Subcutaneous abdominal adipose tissue (tissue), 5 donors: ENCODE data around the gene MRC2.

Experiments used
- H3K27ac ChIP-seq: one replicate; pipeline ENCODE4 v1.7.0; 2013; ENCODE audit warnings: low read depth, mild to moderate bottlenecking, inconsistent platforms, low read length, moderate library complexity
- H3K27me3 ChIP-seq, 5 donors: one replicate each; pipeline ENCODE4 v1.7.0; 2013; ENCODE audit warnings: low read length in 5 of 5, inconsistent platforms in 1 of 5; ENCODE audit not compliant: control insufficient read depth in 5 of 5, insufficient read depth in 4 of 5
- H3K36me3 ChIP-seq, 5 donors: one replicate each; pipeline ENCODE4 v1.7.0; 2013; ENCODE audit warnings: low read length in 5 of 5; ENCODE audit not compliant: control insufficient read depth in 5 of 5, insufficient read depth in 5 of 5
- H3K4me1 ChIP-seq, 5 donors: one replicate each; pipeline ENCODE4 v1.7.0; 2013; ENCODE audit warnings: low read length in 5 of 5, mild to moderate bottlenecking in 3 of 5, moderate library complexity in 1 of 5; ENCODE audit not compliant: control insufficient read depth in 5 of 5, insufficient read depth in 5 of 5
- H3K4me3 ChIP-seq, 5 donors: one replicate each; pipeline ENCODE4 v1.7.0; 2013; ENCODE audit warnings: low read length in 5 of 5, low read depth in 1 of 5
- H3K9ac ChIP-seq, 5 donors: one replicate each; pipeline ENCODE4 v1.7.0; 2013; ENCODE audit warnings: low read length in 5 of 5, mild to moderate bottlenecking in 4 of 5, moderate library complexity in 3 of 5
- H3K9me3 ChIP-seq, 5 donors: one replicate each; pipeline ENCODE4 v1.7.0; 2013; ENCODE audit warnings: low read length in 5 of 5; ENCODE audit not compliant: control insufficient read depth in 5 of 5
- donor health status: healthy.
- donor health status: healthy.
- donor health status: healthy.
- donor health status: healthy.
- donor health status: healthy.

The MRC2 gene

DNA sequence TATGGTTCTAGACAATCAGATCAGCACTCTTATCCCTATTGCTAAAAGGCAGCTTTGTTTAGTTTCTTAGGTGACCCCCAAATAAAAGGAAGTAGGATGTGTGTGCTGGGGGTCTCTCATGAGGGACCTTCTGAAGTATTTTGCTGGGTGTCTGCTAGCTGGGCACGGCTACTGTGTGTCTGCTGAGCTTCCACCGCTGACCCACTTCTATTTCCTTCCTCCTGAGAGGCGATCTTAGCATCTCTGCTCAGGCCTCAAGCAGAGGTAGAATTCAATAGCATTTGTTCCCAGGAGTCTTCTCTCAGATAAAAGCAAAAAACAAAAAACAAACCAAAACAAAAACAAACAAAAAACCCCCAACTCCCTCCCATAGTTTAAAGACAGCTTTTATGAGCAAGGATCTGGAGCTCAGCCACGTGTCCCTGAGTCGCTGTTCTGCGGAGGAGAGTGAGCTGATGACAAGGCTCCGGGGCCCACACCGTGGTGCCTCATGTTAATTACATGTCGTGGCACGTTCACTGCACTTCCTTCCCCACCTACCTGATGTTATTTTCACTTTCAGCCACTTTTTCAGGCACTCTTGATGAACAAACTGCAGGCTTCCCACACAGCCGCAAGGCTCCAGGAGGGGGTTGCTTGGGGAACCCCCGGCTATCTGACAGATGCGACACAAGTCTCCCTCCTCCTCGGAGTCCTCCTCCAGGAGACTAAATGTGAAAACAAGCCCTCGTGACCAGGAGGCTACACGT, 97.1 kb downstream of the MRC2 start:
- no peak overlapping the region for H3K9ac ChIP-seq
- no peak overlapping the region for H3K4me3 ChIP-seq
- H3K27ac ChIP-seq, result no peak overlapping the region
- H3K9me3 ChIP-seq, result no peaks in the 10 kb centered on the region
- no peaks in the 10 kb centered on the region for H3K36me3 ChIP-seq
- H3K27me3 ChIP-seq, result peaks cover 2 to 5% (median 3%) of the 10 kb centered on the region in 5 donors
- H3K4me1 ChIP-seq, result peaks cover 0 to 28% (median 5%) of the 10 kb centered on the region in 5 donors

DNA sequence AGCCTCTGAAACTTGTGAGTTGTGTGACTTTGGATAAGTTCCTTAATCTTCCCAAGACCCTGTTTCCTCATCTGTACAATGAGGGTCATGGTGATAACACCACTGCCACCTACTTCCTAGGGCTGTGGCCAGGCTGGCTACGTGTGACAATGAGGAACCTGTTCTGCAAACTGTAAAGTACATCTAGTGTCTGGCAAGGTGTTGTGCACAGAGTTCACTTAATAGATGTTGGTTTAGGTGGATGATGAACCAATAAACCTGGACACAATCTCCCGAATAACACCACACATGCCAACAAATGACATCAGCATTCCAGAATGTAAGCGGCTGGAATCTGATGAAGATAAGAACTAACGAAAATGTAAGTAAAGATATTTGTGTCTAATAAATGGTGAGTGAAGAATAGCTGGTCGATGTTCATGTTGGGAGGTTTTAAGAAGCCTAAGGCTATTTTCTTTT, 98.3 kb downstream of the MRC2 start:
- no peak overlapping the region for H3K27ac ChIP-seq
- no peak overlapping the region for H3K4me3 ChIP-seq
- no peak overlapping the region for H3K9ac ChIP-seq
- H3K27me3 ChIP-seq, result peaks cover 0 to 5% (median 3%) of the 10 kb centered on the region in 5 donors
- peaks cover 0 to 28% (median 5%) of the 10 kb centered on the region in 5 donors for H3K4me1 ChIP-seq
- H3K9me3 ChIP-seq, result no peaks in the 10 kb centered on the region
- no peaks in the 10 kb centered on the region for H3K36me3 ChIP-seq

DNA sequence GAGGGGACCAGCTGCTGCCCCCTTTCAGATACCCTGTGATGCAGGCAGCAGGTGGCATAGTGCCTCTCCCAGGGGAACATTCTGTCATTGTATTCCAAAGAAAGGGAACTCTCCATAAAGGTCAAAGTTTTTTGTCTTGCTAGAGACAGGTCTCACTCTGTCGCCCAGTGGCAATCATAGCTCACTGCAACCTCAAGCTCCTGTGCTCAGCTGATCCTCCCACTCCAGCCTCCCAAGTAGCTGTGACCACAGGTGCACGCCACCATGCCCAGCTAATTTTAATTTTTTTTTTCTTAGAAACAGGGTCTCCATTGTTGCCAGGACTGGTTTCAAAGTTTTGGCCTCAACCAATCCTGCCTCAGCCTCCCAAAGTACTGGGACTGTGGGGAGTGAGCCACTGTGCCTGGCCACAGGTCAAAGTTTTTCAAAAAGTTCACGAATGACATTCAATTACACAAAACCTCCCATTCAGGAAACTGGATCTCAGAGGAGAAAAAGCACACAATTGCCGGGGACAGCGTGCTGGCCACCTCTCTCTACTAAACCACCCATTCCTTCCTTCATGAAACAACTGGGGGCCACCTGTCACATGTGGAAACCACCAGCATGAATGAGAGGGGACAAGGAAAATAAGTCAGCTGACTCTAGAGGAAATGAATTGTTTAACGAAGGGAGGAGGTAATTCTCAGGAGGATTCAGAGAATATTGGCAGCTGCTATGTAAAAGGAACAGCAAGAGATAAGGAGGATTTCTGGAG, 100.6 kb downstream of the MRC2 start:
- Histone ChIP-seq H3K4me3 (no peak overlapping the region), H3K36me3 (no peaks in the 10 kb centered on the region), H3K9me3 (no peaks in the 10 kb centered on the region), H3K27ac (no peak overlapping the region), H3K9ac (no peak overlapping the region), H3K4me1 (peaks cover 0 to 28% (median 5%) of the 10 kb centered on the region in 5 donors), H3K27me3 (peaks cover 0 to 5% (median 3%) of the 10 kb centered on the region in 5 donors)

DNA sequence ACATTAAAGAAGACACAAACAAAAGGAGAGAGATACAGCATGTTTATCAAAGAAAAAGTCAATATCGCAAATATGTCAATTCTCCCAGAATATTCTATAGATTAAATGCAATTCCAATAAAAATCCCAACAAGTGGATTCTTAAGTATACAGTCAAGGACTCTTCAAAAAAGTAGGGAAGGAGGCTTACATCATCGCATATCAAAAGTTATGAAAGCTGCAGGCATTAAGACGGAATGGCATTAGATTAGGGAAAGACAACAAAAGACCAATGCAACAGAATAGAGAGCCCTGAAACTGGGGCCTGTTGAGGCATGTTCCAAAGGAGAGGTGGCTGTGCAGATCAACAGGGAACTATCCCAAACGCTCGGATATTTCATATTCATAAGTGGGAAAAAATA, 104.7 kb downstream of the MRC2 start:
- H3K9me3 ChIP-seq, result no peaks in the 10 kb centered on the region
- no peak overlapping the region for H3K4me3 ChIP-seq
- peaks cover 0 to 7% (median 0%) of the 10 kb centered on the region in 5 donors for H3K4me1 ChIP-seq
- peaks cover 0 to 3% (median 0%) of the 10 kb centered on the region in 5 donors for H3K27me3 ChIP-seq
- no peak overlapping the region for H3K27ac ChIP-seq
- no peaks in the 10 kb centered on the region for H3K36me3 ChIP-seq
- H3K9ac ChIP-seq, result no peak overlapping the region

DNA sequence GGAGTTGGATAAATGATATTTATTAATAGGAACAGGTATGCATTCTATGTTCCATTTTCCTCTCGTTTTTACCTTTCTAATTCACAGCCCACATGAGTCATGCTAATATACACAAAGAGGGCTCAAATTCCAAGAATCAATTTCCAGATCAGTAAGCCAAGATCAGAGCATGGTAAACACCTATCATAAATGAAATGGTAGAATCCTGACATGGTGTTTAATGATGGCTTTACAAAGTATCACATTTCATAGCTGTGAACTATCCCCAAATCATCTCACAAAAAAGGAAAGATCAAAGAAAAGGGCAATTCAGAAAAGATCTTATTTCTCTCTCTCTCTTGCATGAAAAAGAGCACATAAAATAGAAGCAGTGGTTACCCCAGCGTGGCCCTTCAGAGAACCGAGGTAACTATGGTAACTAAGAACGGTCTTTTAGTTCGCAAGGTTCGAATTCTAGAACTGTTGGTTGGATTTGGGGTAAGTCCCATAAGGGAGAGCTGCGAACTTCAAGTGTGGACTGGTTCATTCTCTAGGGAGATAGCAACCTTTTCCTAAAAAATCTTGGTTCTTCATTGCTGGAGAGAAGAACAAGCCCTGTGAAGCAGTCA, 107.7 kb downstream of the MRC2 start:
- Histone ChIP-seq H3K27ac (no peak overlapping the region), H3K4me1 (no peaks in the 10 kb centered on the region), H3K9ac (no peak overlapping the region), H3K36me3 (no peaks in the 10 kb centered on the region), H3K9me3 (no peaks in the 10 kb centered on the region), H3K4me3 (no peak overlapping the region), H3K27me3 (no peaks in the 10 kb centered on the region)

DNA sequence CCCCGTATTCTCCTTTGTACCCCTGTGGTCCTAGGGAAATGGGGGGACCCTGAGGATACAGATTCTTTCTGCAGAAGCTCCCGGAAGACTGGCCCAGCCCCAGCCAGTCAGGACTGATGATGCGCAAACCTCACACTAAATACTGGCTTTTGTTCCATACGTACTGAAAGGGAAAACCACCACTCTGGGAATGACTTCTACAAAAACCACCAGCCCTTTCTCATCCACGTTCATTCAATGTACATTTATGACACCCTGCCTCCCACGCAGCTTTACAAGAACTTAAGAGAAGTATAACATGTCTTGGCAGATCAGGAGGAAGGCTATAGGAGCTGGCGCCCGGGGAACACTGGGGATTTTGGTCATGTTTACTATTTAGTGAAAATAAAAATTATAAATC, 110.0 kb downstream of the MRC2 start:
- Histone ChIP-seq H3K9ac (no peak overlapping the region), H3K36me3 (no peaks in the 10 kb centered on the region), H3K9me3 (no peaks in the 10 kb centered on the region), H3K27me3 (no peaks in the 10 kb centered on the region), H3K27ac (no peak overlapping the region), H3K4me1 (no peaks in the 10 kb centered on the region), H3K4me3 (no peak overlapping the region)

DNA sequence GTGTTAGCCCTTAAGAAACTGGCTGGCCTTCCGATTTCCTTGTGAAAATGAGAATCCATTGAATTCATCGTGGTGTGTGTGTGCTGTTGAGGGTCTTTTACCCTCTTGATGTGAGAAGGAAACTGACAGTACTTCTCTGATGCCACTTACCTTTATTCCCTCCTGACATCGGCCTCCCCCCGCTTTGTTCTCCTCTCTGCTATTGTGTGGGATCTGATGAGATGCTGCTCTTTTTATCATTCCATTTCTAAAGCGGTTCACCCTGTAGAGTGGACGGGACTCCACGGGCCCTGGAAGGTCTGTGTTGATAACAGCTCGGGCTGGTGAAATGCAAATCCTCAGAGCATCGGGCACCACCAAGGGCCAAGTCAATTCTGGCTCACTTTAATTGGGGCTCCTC, 110.8 kb downstream of the MRC2 start:
- Histone ChIP-seq H3K4me1 (no peaks in the 10 kb centered on the region), H3K4me3 (no peak overlapping the region), H3K27ac (no peak overlapping the region), H3K9ac (no peak overlapping the region), H3K9me3 (no peaks in the 10 kb centered on the region), H3K27me3 (no peaks in the 10 kb centered on the region), H3K36me3 (no peaks in the 10 kb centered on the region)

DNA sequence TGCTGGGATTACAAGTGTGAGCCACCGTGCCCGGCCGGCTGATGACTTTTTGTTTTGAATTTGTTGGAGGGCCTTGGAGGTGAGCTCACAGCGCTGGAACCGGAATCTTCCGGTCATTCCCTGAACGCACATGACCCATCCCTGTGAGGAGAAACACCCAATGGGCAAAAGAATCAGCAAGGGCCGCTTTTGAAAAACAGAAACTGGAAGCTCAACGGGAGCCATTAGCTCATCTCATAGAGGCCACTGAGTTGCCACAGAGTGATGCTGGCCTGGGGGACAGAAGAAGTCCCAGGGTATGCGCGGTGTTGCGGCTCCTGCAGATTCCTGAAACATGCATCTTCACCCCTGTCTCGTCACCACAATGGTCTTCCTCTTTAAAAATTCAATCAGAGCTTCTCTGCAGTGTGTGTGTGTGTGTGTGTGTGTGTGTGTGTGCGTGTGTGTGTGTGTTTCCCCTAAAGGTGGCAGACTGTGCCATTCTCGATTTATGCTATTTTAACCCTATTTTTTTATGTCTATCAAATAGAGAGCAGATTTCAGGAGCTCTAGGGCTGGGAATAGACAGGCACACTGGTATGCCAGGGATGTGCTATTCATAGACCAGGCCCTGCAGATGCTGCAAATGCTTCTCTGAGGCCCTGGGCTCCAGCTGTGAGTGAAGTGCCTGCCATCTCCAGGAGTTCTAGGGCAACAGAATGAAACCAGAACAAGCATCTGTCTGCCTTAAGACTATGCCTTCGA, 112.3 kb downstream of the MRC2 start:
- H3K36me3 ChIP-seq, result no peaks in the 10 kb centered on the region
- no peaks in the 10 kb centered on the region for H3K27me3 ChIP-seq
- H3K4me3 ChIP-seq, result no peak overlapping the region
- no peak overlapping the region for H3K9ac ChIP-seq
- H3K4me1 ChIP-seq, result no peaks in the 10 kb centered on the region
- no peaks in the 10 kb centered on the region for H3K9me3 ChIP-seq
- H3K27ac ChIP-seq, result no peak overlapping the region

DNA sequence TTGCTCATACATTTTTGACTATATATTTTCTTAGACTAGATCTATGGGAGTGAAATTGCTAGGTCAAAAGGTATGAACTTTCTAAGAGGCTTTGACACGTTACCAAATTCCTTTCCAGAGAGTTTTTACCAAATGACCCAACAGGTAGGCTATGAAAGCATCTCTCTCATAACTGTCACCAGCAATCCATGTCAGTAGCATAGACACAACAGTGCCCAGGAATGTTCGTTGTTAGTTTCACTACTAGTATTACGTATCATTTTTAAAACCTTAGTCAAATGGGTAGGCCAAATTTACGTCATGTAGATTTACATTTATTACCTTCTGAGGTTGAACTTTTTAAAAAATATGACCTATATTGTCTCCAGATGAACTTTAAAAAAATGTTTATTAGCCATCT, 113.8 kb downstream of the MRC2 start:
- Histone ChIP-seq H3K4me1 (no peaks in the 10 kb centered on the region), H3K9me3 (no peaks in the 10 kb centered on the region), H3K4me3 (no peak overlapping the region), H3K27me3 (no peaks in the 10 kb centered on the region), H3K27ac (no peak overlapping the region), H3K9ac (no peak overlapping the region), H3K36me3 (no peaks in the 10 kb centered on the region)
